ENCODE results near the gene LRRC36. TPM values are rescaled to one million over a fixed set of nuclear protein-coding genes. Genes with fewer than 3 reads are reported as not detected.

The LRRC36 gene
- total and polyA plus RNA-seq, 2 of the 13 experiments (the other 11 are each of a cell fraction or from before 2014, with no cell fraction given), result 0.12 to 0.15 TPM

- TF ChIP-seq ZMYM3 (CRISPR knock-in tag; IDR thresholded peaks at IDR 0.05) (0 out of 2 replicates have a peak, but pooled peaks have one; percentile 3), ZNF557 (CRISPR knock-in tag; IDR thresholded peaks at IDR 0.05) (peak; percentile 63; the same call in 1 of the 2 replicates), YEATS4 (CRISPR knock-in tag; IDR thresholded peaks at IDR 0.05; ENCODE audit: borderline replicate concordance) (0 out of 2 replicates have a peak, but pooled peaks have one; percentile 74), HMGA1 (CRISPR knock-in tag; conservative IDR thresholded peaks at IDR 0.05) (no peak), ELF1 (CRISPR knock-in tag; IDR thresholded peaks at IDR 0.05) (0 out of 2 replicates have a peak, but pooled peaks have one; percentile 6), ZBTB42 (CRISPR knock-in tag; IDR thresholded peaks at IDR 0.05) (peak; percentile 77; the same call in 1 of the 2 replicates), PPARG (CRISPR knock-in tag; conservative IDR thresholded peaks at IDR 0.05) (0 out of 2 replicates have a peak, but pooled peaks have one; percentile 45), ESRRA (CRISPR knock-in tag; IDR thresholded peaks at IDR 0.05; ENCODE audit: low read depth) (0 out of 2 replicates have a peak, but pooled peaks have one; percentile 2), GPN1 (CRISPR knock-in tag; IDR thresholded peaks at IDR 0.05; ENCODE audit: borderline replicate concordance) (0 out of 2 replicates have a peak, but pooled peaks have one; percentile 63), ZNF12 (CRISPR knock-in tag; IDR thresholded peaks at IDR 0.05) (no peak), AHDC1 (CRISPR knock-in tag; IDR thresholded peaks at IDR 0.05; ENCODE audit: borderline replicate concordance) (0 out of 2 replicates have a peak, but pooled peaks have one; percentile 44), ERF (CRISPR knock-in tag; IDR thresholded peaks at IDR 0.05) (peak; percentile 58; the same call in 1 of the 2 replicates), ETV6 (CRISPR knock-in tag; conservative IDR thresholded peaks at IDR 0.05) (peak; percentile 64; the same call in 1 of the 2 replicates), YEATS2 (CRISPR knock-in tag; IDR thresholded peaks at IDR 0.05; ENCODE audit: borderline replicate concordance) (0 out of 2 replicates have a peak, but pooled peaks have one; percentile 20), MTERF4 (CRISPR knock-in tag; IDR thresholded peaks at IDR 0.05) (0 out of 2 replicates have a peak, but pooled peaks have one; percentile 78), FOXM1 (CRISPR knock-in tag; IDR thresholded peaks at IDR 0.05) (peak; percentile 82; the same call in 1 of the 2 replicates), ZNF17 (CRISPR knock-in tag; IDR thresholded peaks at IDR 0.05) (no peak), CBX1 (IDR thresholded peaks at IDR 0.05; ENCODE audit: low read depth) (no peak), BRD4 (CRISPR knock-in tag; IDR thresholded peaks at IDR 0.05) (0 out of 2 replicates have a peak, but pooled peaks have one; percentile 47), NFKB2 (CRISPR knock-in tag; IDR thresholded peaks at IDR 0.05; ENCODE audit: borderline replicate concordance) (peak; percentile 26; the same call in 1 of the 2 replicates), DZIP1 (CRISPR knock-in tag; IDR thresholded peaks at IDR 0.05) (0 out of 2 replicates have a peak, but pooled peaks have one; percentile 3), GABPB1 (CRISPR knock-in tag; IDR thresholded peaks at IDR 0.05) (peak; percentile 76)
These were observed 47.8 kb upstream of the LRRC36 start (continued) for GRCh38 chr16:67278773-67279295.
